ENCODE results near the gene NPTXR.
A peak's percentile ranks its signal among the peaks of the same experiment; 100 is the strongest.

The NPTXR gene

DNA sequence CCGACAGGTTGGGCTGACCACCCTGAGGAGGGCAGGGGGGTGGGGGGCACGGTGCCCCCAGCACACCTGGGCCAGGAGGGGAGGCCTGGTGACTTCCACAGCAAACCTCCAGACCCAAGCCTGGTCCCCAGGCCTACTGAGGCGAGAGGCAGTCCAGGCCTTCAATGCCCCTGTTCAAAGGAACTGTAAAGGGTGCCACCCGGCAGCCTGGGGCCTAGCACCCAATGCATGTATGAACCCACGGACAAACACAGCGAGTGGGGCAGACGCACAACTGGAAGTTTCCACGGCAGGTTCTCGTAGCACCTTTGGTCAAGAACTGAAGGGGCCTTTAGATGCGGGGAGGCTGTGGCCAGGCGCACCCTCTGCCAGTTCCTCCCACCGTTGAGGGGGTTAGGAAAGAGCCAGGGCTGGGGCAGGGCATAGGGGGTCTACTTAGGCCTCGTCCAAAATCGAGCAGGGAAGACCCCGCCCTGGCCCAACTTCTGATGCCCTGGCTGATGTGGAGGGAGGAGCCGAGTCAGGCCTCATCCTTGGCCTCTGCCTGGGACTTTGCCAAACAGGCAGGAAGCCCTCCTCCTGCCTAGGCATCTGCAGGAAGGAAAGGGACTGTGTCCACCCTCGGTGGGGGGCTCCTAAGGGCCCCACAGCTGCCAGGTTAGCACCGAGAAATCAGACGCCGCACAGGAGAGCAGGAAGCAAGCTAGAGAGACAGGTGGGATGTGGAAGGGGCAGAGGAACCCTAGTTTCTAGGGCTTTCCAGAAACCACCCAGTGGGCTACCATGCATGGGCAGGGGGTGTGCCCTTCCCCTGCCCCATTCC, 21.6 kb upstream of the NPTXR start:
- H3K27ac ChIP-seq = peak overlapping the region; percentile 59
- DNase-seq (ENCODE audit: low spot score) = no peak
- TF ChIP-seq, protein P1, sequence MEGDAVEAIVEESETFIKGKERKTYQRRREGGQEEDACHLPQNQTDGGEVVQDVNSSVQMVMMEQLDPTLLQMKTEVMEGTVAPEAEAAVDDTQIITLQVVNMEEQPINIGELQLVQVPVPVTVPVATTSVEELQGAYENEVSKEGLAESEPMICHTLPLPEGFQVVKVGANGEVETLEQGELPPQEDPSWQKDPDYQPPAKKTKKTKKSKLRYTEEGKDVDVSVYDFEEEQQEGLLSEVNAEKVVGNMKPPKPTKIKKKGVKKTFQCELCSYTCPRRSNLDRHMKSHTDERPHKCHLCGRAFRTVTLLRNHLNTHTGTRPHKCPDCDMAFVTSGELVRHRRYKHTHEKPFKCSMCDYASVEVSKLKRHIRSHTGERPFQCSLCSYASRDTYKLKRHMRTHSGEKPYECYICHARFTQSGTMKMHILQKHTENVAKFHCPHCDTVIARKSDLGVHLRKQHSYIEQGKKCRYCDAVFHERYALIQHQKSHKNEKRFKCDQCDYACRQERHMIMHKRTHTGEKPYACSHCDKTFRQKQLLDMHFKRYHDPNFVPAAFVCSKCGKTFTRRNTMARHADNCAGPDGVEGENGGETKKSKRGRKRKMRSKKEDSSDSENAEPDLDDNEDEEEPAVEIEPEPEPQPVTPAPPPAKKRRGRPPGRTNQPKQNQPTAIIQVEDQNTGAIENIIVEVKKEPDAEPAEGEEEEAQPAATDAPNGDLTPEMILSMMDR (conservative IDR thresholded peaks at IDR 0.05; ENCODE audit: low read depth) = no peak
- ChIA-PET CTCF (interaction anchor here (0.6 kb wide), 1 partner anchor 509 kb away, joined by 3 read pairs; no protein-coding TSS in a partner anchor), POLR2A (ENCODE audit: low non-redundant PET) (no interaction called here)

DNA sequence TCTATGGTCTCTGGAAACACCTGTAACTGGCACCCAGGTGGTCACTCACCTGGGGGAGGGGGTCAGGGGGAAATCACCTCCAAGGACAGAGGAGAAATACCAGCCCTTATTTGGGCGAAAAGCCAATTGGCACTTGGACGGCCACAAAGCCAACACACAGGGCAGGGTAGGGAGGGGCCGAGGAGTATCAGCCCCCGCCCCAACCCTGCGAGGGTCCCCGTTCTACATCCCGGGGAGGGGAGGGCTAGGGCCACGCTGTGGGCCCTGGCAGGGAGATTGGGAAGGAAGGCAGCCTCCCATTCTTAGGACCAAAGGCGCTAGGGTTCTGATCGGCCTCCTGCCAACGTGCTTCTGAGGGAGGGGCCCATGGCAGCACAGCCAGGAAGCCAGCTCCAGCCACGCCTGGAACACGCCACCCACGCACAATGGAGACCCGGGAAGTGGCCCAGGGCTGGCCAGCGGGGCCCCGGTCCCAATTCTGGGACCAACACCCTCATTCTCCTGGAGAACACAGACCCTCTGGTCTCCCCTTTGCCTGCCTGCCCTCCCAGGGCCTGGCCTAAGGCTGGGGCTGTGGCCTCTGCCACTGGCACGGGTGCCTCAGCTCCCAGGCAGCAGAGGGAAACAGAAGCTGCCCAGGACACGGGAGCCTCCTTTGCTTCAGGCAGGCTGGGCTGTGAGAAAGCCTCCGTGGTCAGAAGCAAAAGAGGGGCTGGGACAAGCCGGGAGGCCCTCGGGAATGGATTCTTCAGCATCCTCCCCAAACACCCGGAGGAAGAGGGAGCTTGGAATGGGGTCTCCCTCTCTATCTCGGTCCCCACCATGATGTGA, 20.7 kb upstream of the NPTXR start:
- CTCF ChIA-PET = interaction anchor here (0.6 kb wide), 1 partner anchor 17 kb away, joined by 7 read pairs; no protein-coding TSS in a partner anchor

GRCh38 chr22:38863531-38864131, 19.8 kb upstream of the NPTXR start:
- H3K27ac ChIP-seq = peak overlapping the region; percentile 59
- no peak for DNase-seq (ENCODE audit: low spot score)
- CTCF ChIA-PET = interaction anchor here (0.6 to 0.8 kb wide), 3 partner anchors 18 to 105 kb away, joined by 3 to 7 read pairs (median 6); no protein-coding TSS in a partner anchor
- TF ChIP-seq, protein P1 (conservative IDR thresholded peaks at IDR 0.05; ENCODE audit: low read depth) = no peak
- POLR2A ChIA-PET (ENCODE audit: low non-redundant PET) = no interaction called here

More for the DNA sequence above, 20.7 kb upstream of the NPTXR start:
- peak overlapping the region; percentile 59 for H3K27ac ChIP-seq
- POLR2A ChIA-PET (ENCODE audit: low non-redundant PET) = interaction anchor here (0.5 kb wide), 1 partner anchor 10 kb away, joined by 5 read pairs; no protein-coding TSS in a partner anchor
- TF ChIP-seq, protein P1 (conservative IDR thresholded peaks at IDR 0.05; ENCODE audit: low read depth) = no peak
- no peak for DNase-seq (ENCODE audit: low spot score)

DNA sequence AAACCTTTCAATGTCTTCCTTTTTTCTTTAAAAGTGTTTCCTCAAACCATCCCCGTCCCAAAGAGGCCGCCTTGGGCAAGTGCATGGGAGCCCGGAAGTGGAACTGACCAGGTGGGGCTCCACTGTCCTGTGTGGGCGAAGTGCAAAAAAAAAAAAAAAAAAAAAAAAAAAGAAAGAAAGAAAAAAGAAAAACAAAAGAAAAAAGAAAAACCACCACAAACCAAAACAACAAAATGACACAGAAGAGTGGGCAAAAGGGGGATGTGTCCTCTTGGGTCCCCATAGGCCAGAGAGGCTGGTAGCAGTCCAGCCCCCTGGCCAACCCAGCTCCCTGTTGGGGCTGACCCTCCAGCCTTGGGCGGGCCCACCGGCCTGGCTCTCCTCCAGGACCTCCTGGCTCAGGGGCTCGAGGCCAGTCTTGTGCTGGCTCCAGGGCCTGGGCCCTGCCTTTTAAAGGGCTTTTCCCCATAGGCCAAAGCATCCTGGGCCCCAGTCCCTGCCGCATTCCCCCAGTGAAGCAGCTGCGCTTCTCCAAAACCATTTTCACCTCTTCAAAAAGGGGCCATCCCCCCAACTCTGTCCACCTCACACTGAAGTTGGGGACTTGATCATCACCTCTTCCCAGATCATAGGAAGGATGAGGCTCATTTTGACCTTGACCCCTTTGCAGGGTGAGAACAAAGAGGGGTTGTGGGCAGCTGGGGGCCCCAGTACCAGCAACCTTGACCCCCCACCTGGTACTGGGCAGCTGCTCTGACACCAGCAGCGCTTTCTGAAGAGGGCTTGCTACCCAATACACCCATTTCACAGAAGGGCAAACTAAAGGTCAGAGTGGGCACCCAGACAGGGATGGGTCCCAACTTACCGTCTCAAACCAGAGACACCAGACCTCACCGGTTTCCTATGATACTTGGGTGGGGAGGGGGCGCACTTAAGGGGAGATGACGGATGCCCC, 18.8 kb upstream of the NPTXR start:
- CTCF ChIA-PET = interaction anchor here (0.8 to 1.2 kb wide), 2 partner anchors 8 to 93 kb away, joined by 4 to 6 read pairs; no protein-coding TSS in a partner anchor
- DNase-seq (ENCODE audit: low spot score) = no peak

GRCh38 chr22:38861927-38862326, 18.1 kb upstream of the NPTXR start:
- ChIA-PET POLR2A (ENCODE audit: low non-redundant PET) (no interaction called here), CTCF (interaction anchor here (0.6 to 1.2 kb wide), 2 partner anchors 8 to 123 kb away, joined by 4 to 6 read pairs; no protein-coding TSS in a partner anchor)
- DNase-seq (ENCODE audit: low spot score) = no peak
- no peak overlapping the region for H3K27ac ChIP-seq
- TF ChIP-seq, protein P1 (conservative IDR thresholded peaks at IDR 0.05; ENCODE audit: low read depth) = no peak

More for the DNA sequence above, 18.8 kb upstream of the NPTXR start:
- POLR2A ChIA-PET (ENCODE audit: low non-redundant PET) = no interaction called here
- H3K27ac ChIP-seq = no peak overlapping the region
- TF ChIP-seq, protein P1 (conservative IDR thresholded peaks at IDR 0.05; ENCODE audit: low read depth) = no peak

Data from RWPE1 (cell line).